OCI-LY3 (cell line): ENCODE data around the gene KRT79.

ENCODE experiments used
- H2AFZ ChIP-seq: fragments of 200-600, 300-600 bp; shearing (Covaris generic); 2 replicates; pipeline ENCODE4 v1.6.0; 2014; ENCODE audit warnings: antibody characterized with exemption, low read depth, low read length
- H3K27ac ChIP-seq: fragments of 200-600, 300-600 bp; sonication (generic); 2 replicates; pipeline ENCODE4 v1.5.1; 2014; ENCODE audit warnings: mild to moderate bottlenecking, low read length, moderate library complexity, mixed read lengths
- H3K27me3 ChIP-seq: fragments of 200-600, 300-600 bp; sonication (generic); 2 replicates; pipeline ENCODE4 v1.6.1; 2014; ENCODE audit warnings: low read depth, low read length, mixed read lengths
- H3K36me3 ChIP-seq: fragments of 200-600, 300-600 bp; sonication (generic); replicated peaks from 2 replicates; pipeline ENCODE3; 2014; ENCODE audit warnings: low read depth, low read length, mixed read lengths
- H3K4me1 ChIP-seq: fragments of 300-600, 200-600 bp; sonication (generic); 2 replicates; pipeline ENCODE4 v1.6.1; 2014; ENCODE audit warnings: low read length, mixed read lengths
- H3K4me2 ChIP-seq: fragments of 200-600, 300-600 bp; sonication (generic); 2 replicates; pipeline ENCODE4 v1.6.1; 2014; ENCODE audit warnings: low read length, mixed read lengths
- H3K4me3 ChIP-seq: fragments of 300-600, 200-600 bp; sonication (generic); 2 replicates; pipeline ENCODE4 v1.5.1; 2014; ENCODE audit warnings: antibody characterized with exemption, mild to moderate bottlenecking, low read length, moderate library complexity
- H3K79me2 ChIP-seq: fragments of 300-600, 200-600 bp; shearing (Covaris generic); 2 replicates; pipeline ENCODE4 v1.6.1; 2014; ENCODE audit warnings: mild to moderate bottlenecking, low read length, mixed read lengths
- H3K9ac ChIP-seq: fragments of 300-600, 200-600 bp; shearing (Covaris generic); 2 replicates; pipeline ENCODE4 v1.6.0; 2014; ENCODE audit warnings: mild to moderate bottlenecking, low read length, moderate library complexity
- H3K9me3 ChIP-seq: fragments of 200-600, 300-600 bp; shearing (Covaris generic); 2 replicates; pipeline ENCODE4 v1.6.1; 2014; ENCODE audit warnings: low read length, mixed read lengths; ENCODE audit not compliant: insufficient read depth
- H4K20me1 ChIP-seq: fragments of 200-600, 300-600 bp; sonication (generic); 2 replicates; pipeline ENCODE4 v1.6.1; 2016; ENCODE audit warnings: low read length, mixed read lengths; ENCODE audit not compliant: insufficient read depth
- CTCF ChIP-seq: fragments of 200-600, 300-600 bp; sonication (generic); IDR thresholded peaks from 2 replicates; pipeline ENCODE4 v1.5.1; 2014; ENCODE audit warnings: antibody characterized with exemption, low read length, low read depth
- EZH2phosphoT487 ChIP-seq: fragments of 200-600 bp; shearing (Covaris generic); IDR thresholded peaks from 2 replicates; pipeline ENCODE4 v1.6.1; 2018; ENCODE audit warnings: antibody characterized with exemption, mixed run types, low read depth

The KRT79 gene

DNA sequence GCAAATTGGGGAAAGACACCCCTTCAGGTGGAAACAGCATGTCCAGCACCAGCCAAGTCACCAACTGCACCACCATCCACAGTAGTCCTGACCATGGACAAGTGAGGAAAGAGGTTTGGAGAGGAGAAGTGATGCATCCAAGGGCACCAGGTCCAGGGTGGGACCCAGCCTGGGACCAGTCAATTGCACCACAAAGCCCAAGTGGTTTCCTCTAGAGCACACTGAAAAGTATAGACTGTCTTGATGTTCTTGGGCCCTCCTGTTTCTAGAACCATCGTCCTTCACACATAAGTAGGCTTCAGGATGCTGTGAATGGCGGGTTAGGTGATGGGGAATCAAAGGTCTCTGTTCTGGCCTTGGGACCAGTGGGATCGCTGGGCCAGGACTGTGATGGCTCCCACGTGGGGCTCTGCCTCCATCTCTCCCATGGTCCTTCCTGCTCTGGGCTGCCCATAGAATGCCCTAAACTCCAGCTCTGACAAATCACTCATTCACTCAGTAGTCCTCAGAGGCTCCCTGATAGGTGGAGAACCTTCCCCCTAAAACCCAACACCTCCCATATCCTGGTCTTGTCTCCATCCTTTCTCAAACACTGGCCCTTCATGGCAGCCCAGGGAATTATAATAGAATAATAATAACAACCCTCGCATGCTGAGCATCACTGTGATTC, 9.2 kb downstream of the KRT79 start:
- Histone ChIP-seq H3K9ac (no peak overlapping the region), H3K27ac (no peak overlapping the region), H3K4me1 (no peaks in the 10 kb centered on the region), H4K20me1 (no peaks in the 10 kb centered on the region), H3K79me2 (no peaks in the 10 kb centered on the region), H3K36me3 (no peaks in the 10 kb centered on the region), H3K27me3 (peaks cover 32% of the 10 kb centered on the region), H3K4me3 (no peak overlapping the region), H3K9me3 (no peaks in the 10 kb centered on the region), H3K4me2 (no peak overlapping the region), H2AFZ (no peak overlapping the region)
- TF ChIP-seq CTCF (no peak), EZH2phosphoT487 (no peak)

DNA sequence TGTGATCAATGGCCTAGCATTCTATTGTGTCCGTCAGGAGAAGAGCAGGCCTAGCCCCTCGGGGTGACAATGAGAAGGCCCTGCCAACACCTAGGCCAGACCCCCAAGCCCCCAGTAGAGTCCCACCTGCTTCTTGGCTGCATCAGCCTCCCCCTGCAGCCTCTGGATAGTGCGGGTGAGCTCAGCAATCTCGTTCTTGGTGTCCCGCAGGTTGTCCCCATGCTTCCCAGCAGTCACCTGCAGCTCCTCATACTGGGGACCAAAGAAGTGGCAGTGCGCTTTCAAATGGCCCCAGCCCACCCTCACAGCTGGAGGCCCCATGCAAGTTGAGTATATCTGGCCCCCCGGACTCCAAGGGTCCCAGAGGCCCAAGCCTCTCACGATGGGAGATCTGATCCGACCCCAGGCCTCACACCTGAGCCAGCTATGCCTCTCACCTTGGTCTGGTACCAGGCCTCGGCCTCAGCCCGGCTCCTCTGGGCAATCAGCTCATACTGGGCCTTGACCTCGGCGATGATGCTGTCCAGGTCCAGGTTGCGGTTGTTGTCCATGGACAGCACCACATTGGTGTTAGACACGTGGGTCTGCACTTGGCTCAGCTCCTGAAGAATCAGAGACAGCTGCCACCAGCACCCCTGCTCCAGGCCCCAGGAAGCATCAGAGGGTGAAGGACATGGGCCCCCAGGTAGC, 10.2 kb downstream of the KRT79 start:
- no peak overlapping the region for H3K4me2 ChIP-seq
- H3K79me2 ChIP-seq, result no peaks in the 10 kb centered on the region
- H3K27ac ChIP-seq, result no peak overlapping the region
- no peaks in the 10 kb centered on the region for H3K4me1 ChIP-seq
- TF ChIP-seq EZH2phosphoT487, result no peak
- TF ChIP-seq CTCF, result no peak
- H3K4me3 ChIP-seq, result no peak overlapping the region
- no peaks in the 10 kb centered on the region for H3K36me3 ChIP-seq
- H2AFZ ChIP-seq, result no peak overlapping the region
- no peak overlapping the region for H3K9ac ChIP-seq
- peaks cover 29% of the 10 kb centered on the region for H3K27me3 ChIP-seq
- no peaks in the 10 kb centered on the region for H3K9me3 ChIP-seq
- no peaks in the 10 kb centered on the region for H4K20me1 ChIP-seq

GRCh38 chr12:52822771-52823510, 11.2 kb downstream of the KRT79 start:
- Histone ChIP-seq H3K4me3 (no peak overlapping the region), H3K79me2 (no peaks in the 10 kb centered on the region), H3K27ac (no peak overlapping the region), H3K36me3 (no peaks in the 10 kb centered on the region), H3K27me3 (peaks cover 29% of the 10 kb centered on the region), H3K4me1 (no peaks in the 10 kb centered on the region), H4K20me1 (no peaks in the 10 kb centered on the region), H3K4me2 (no peak overlapping the region), H2AFZ (no peak overlapping the region), H3K9me3 (no peaks in the 10 kb centered on the region), H3K9ac (no peak overlapping the region)
- TF ChIP-seq CTCF (no peak), EZH2phosphoT487 (no peak)
